ENCODE data around the gene KCNE3. TPM values are rescaled to one million over a fixed set of nuclear protein-coding genes. Genes with fewer than 3 reads are reported as not detected.

KCNE3 gene
- polyA plus RNA-seq, 1 donor (not counting 4 experiments of a cell fraction or from before 2014, with no cell fraction given): not detected

GRCh38 chr11:74463216-74463615 is 4.1 kb downstream of the KCNE3 start:
- TF ChIP-seq EZH2 (IDR thresholded peaks at IDR 0.05; ENCODE audit: low read length): no peak
- TF ChIP-seq, protein P1, sequence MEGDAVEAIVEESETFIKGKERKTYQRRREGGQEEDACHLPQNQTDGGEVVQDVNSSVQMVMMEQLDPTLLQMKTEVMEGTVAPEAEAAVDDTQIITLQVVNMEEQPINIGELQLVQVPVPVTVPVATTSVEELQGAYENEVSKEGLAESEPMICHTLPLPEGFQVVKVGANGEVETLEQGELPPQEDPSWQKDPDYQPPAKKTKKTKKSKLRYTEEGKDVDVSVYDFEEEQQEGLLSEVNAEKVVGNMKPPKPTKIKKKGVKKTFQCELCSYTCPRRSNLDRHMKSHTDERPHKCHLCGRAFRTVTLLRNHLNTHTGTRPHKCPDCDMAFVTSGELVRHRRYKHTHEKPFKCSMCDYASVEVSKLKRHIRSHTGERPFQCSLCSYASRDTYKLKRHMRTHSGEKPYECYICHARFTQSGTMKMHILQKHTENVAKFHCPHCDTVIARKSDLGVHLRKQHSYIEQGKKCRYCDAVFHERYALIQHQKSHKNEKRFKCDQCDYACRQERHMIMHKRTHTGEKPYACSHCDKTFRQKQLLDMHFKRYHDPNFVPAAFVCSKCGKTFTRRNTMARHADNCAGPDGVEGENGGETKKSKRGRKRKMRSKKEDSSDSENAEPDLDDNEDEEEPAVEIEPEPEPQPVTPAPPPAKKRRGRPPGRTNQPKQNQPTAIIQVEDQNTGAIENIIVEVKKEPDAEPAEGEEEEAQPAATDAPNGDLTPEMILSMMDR (optimal IDR thresholded peaks at IDR 0.05 in 1 of 3, IDR thresholded peaks at IDR 0.05 in 1 of 3, conservative IDR thresholded peaks at IDR 0.05 in 1 of 3; ENCODE audit: extremely low read depth in 1 of 3, insufficient read depth in 2 of 3, low read length in 3 of 3): no peak
- no peak for FAIRE-seq
- H3K36me3 ChIP-seq (ENCODE audit: control insufficient read depth in 2 of 2, extremely low read depth in 1 of 2, insufficient read depth in 2 of 2, low read length in 2 of 2): no peaks in the 10 kb centered on the region
- no peak overlapping the region for H2AFZ ChIP-seq (ENCODE audit: control insufficient read depth, low read length)
- dilution Hi-C loops (cut with MboI; ENCODE audit: extremely low pct_ligation_motif_present, low sequenced_read_pairs): no loop called here
- no peak for DNase-seq (ENCODE audit: low read depth, low spot score)
- no peak overlapping the region for H3K4me3 ChIP-seq (ENCODE audit: control insufficient read depth in 2 of 3, extremely low read depth in 1 of 3, insufficient read depth in 2 of 3, low read depth in 1 of 3, low read length in 3 of 3)
- peaks cover 3% of the 10 kb centered on the region for H3K4me1 ChIP-seq (ENCODE audit: control insufficient read depth, extremely low read depth, insufficient read depth, low read length)
- no peaks in the 10 kb centered on the region for H4K20me1 ChIP-seq (ENCODE audit: control insufficient read depth, extremely low read depth, insufficient read depth, low read length)
- no peaks in the 10 kb centered on the region for H3K9me1 ChIP-seq (ENCODE audit: control insufficient read depth, extremely low read depth, insufficient read depth, low read length)
- no peak overlapping the region for H3K9ac ChIP-seq (ENCODE audit: control insufficient read depth, extremely low read depth, insufficient read depth, low read length)
- H3K27me3 ChIP-seq (ENCODE audit: control insufficient read depth, extremely low read depth, insufficient read depth, low read length): peaks cover 33% of the 10 kb centered on the region
- no peaks in the 10 kb centered on the region for H3K9me3 ChIP-seq (ENCODE audit: control insufficient read depth, low read depth, low read length)
- no peaks in the 10 kb centered on the region for H3K79me2 ChIP-seq (ENCODE audit: control insufficient read depth, insufficient read depth, low read length)
- no peak overlapping the region for H3K4me2 ChIP-seq (ENCODE audit: control insufficient read depth, extremely low read depth, insufficient read depth, low read depth, low read length)
- no peak overlapping the region for H3K27ac ChIP-seq (ENCODE audit: control insufficient read depth, insufficient read depth, low read length)

DNA sequence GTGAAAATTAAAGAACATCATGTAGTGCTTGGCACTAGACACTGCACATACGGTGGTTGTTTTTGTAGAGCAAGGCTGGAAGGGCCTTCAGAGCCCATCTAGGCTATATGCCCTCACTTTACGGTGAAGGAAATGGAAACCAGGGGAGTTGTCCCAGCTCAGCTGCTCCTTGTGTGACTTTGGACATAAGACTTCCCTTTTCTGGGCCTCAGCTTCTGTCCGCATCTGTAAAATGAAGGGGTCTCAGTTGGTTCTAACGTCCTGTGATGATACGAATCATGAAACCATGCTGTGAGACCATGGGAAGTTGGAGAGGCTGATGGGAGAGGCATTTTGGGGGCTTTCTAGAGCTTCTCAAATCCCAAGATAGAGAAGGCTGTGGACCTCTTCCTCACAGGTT is 4.7 kb downstream of the KCNE3 start:
- TF ChIP-seq EZH2 (IDR thresholded peaks at IDR 0.05; ENCODE audit: low read length): no peak
- TF ChIP-seq, protein P1 (optimal IDR thresholded peaks at IDR 0.05 in 1 of 3, IDR thresholded peaks at IDR 0.05 in 1 of 3, conservative IDR thresholded peaks at IDR 0.05 in 1 of 3; ENCODE audit: extremely low read depth in 1 of 3, insufficient read depth in 2 of 3, low read length in 3 of 3): no peak
- Histone ChIP-seq H3K4me1 (ENCODE audit: control insufficient read depth, extremely low read depth, insufficient read depth, low read length) (peaks cover 3% of the 10 kb centered on the region), H3K9ac (ENCODE audit: control insufficient read depth, extremely low read depth, insufficient read depth, low read length) (no peak overlapping the region), H3K4me2 (ENCODE audit: control insufficient read depth, extremely low read depth, insufficient read depth, low read depth, low read length) (no peak overlapping the region), H3K9me3 (ENCODE audit: control insufficient read depth, low read depth, low read length) (no peaks in the 10 kb centered on the region), H2AFZ (ENCODE audit: control insufficient read depth, low read length) (no peak overlapping the region), H3K36me3 (ENCODE audit: control insufficient read depth in 2 of 2, extremely low read depth in 1 of 2, insufficient read depth in 2 of 2, low read length in 2 of 2) (no peaks in the 10 kb centered on the region), H3K9me1 (ENCODE audit: control insufficient read depth, extremely low read depth, insufficient read depth, low read length) (no peaks in the 10 kb centered on the region), H3K79me2 (ENCODE audit: control insufficient read depth, insufficient read depth, low read length) (no peaks in the 10 kb centered on the region), H3K27ac (ENCODE audit: control insufficient read depth, insufficient read depth, low read length) (no peak overlapping the region), H3K4me3 (ENCODE audit: control insufficient read depth in 2 of 3, extremely low read depth in 1 of 3, insufficient read depth in 2 of 3, low read depth in 1 of 3, low read length in 3 of 3) (no peak overlapping the region), H3K27me3 (ENCODE audit: control insufficient read depth, extremely low read depth, insufficient read depth, low read length) (peaks cover 30% of the 10 kb centered on the region), H4K20me1 (ENCODE audit: control insufficient read depth, extremely low read depth, insufficient read depth, low read length) (no peaks in the 10 kb centered on the region)
- dilution Hi-C loops (cut with MboI; ENCODE audit: extremely low pct_ligation_motif_present, low sequenced_read_pairs): no loop called here
- no peak for DNase-seq (ENCODE audit: low read depth, low spot score)
- FAIRE-seq: no peak

Data from keratinocyte (primary cell).